Common myeloid progenitor, CD34-positive (primary cell): ENCODE results near the gene EVA1C.
A peak's percentile ranks its signal among the peaks of the same experiment; 100 is the strongest.
"Not testable (repeated sequence)": the region's sequence is repeated elsewhere in the genome, so short reads cannot be mapped to it uniquely, and the experiment has no call there.

Experiments used
- CTCF ChIA-PET: fragments of 350-600 bp; sonication (Branson Sonifier 250); formaldehyde crosslinking; loops from one replicate; lab custom pipeline; 2021; ENCODE audit warnings: antibody characterized with exemption; lab: Charles Lee
- POLR2A ChIA-PET: fragments of 350-600 bp; sonication (Branson Sonifier 250); formaldehyde crosslinking; loops from one replicate; lab custom pipeline; 2021; ENCODE audit warnings: antibody characterized with exemption; lab: Charles Lee
- DNase-seq, 3 donors: peaks; one replicate each; pipeline versions ENCODE4 v3.0.0 to v3.0.0-alpha.2; 2013
- H3K27ac ChIP-seq, 2 experiments: 1 replicate in 1 of 2; 2 replicates in 1 of 2; pipeline ENCODE4 v1.7.0; 2013; ENCODE audit warnings: inconsistent platforms in 2 of 2, low read length in 2 of 2, mild to moderate bottlenecking in 2 of 2, low read depth in 1 of 2, moderate library complexity in 1 of 2; ENCODE audit not compliant: severe bottlenecking in 2 of 2, insufficient read depth in 1 of 2, poor library complexity in 1 of 2
- H3K27me3 ChIP-seq, 5 experiments: replicated peaks in 2 of 5; 1 replicate in 3 of 5; 2 replicates in 2 of 5; pipeline versions ENCODE4 v1.6.1 to v1.7.0; 2013; ENCODE audit warnings: low read length in 4 of 5, mild to moderate bottlenecking in 2 of 5, moderate library complexity in 2 of 5, inconsistent platforms in 1 of 5; ENCODE audit not compliant: insufficient read depth in 5 of 5, control insufficient read depth in 4 of 5
- H3K36me3 ChIP-seq, 4 experiments: 1 replicate in 2 of 4; 2 replicates in 2 of 4; pipeline versions ENCODE4 v1.6.1 to v1.7.0; 2013; ENCODE audit warnings: low read length in 3 of 4, control low read depth in 1 of 4, mild to moderate bottlenecking in 1 of 4; ENCODE audit not compliant: control insufficient read depth in 4 of 4, insufficient read depth in 4 of 4
- H3K4me1 ChIP-seq, 4 experiments: 1 replicate in 3 of 4; 2 replicates in 1 of 4; pipeline versions ENCODE4 v1.6.1 to v1.7.1; 2013; ENCODE audit warnings: low read length in 3 of 4, mild to moderate bottlenecking in 3 of 4, control low read depth in 1 of 4, inconsistent platforms in 1 of 4, moderate library complexity in 1 of 4; ENCODE audit not compliant: control insufficient read depth in 4 of 4, insufficient read depth in 4 of 4; ENCODE audit errors: control extremely low read depth in 1 of 4
- H3K4me3 ChIP-seq, 7 experiments: 1 replicate in 4 of 7; 2 replicates in 3 of 7; pipeline versions ENCODE4 v1.5.1 to v1.7.0; 2013; ENCODE audit warnings: mild to moderate bottlenecking in 7 of 7, low read length in 6 of 7, moderate library complexity in 6 of 7, inconsistent platforms in 2 of 7, low read depth in 2 of 7, control low read depth in 1 of 7; ENCODE audit not compliant: insufficient read depth in 4 of 7, control insufficient read depth in 1 of 7; ENCODE audit errors: extremely low read depth in 1 of 7
- H3K9me3 ChIP-seq, 5 experiments: 1 replicate in 4 of 5; 2 replicates in 1 of 5; pipeline versions ENCODE4 v1.6.1 to v1.7.1; 2013; ENCODE audit warnings: low read length in 4 of 5, mild to moderate bottlenecking in 2 of 5, inconsistent platforms in 1 of 5, low read depth in 1 of 5, moderate library complexity in 1 of 5; ENCODE audit not compliant: control insufficient read depth in 4 of 5, insufficient read depth in 2 of 5; ENCODE audit errors: control extremely low read depth in 1 of 5
- WGBS: methylation state at CpG from one replicate; pipeline ENCODE4 v1.1.5; 2013; ENCODE audit not compliant: insufficient coverage; 5-methylcytosine and 5-hydroxymethylcytosine counted together

The EVA1C gene

DNA sequence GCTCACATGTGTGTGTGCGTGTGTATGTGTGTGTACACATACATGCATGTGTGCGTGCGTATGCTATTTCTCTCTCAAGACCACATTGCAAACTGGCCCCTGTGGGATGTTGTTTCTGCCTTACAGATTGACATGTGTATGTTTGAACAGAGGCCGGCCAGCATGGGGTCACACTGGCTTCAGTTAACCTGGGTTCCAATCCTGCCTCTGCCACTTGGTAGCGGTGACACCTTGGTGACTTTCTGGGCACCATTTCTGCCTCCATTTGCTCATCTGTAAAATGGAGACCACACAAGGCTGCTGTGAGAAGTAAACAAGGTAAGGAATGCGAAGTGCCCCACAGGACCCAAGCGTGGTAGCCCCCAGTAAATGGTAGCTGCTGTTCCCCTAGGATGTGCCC is 121.1 kb downstream of the EVA1C start:
- POLR2A ChIA-PET, result no interaction called here
- 95% methylated on average over 4 of the region's 7 CpGs for WGBS
- CTCF ChIA-PET, result no interaction called here

GRCh38 chr21:32534113-32534512 is 121.6 kb downstream of the EVA1C start:
- ChIA-PET CTCF (no interaction called here), POLR2A (no interaction called here)
- Histone ChIP-seq H3K27ac (no peak overlapping the region), H3K4me3 (no peak overlapping the region), H3K36me3 (no peaks in the 10 kb centered on the region), H3K9me3 (peaks cover 0 to 8% (median 2%) of the 10 kb centered on the region in 5 experiments), H3K4me1 (no peaks in the 10 kb centered on the region), H3K27me3 (no peaks in the 10 kb centered on the region)
- WGBS, result 96% methylated on average over 5 of the region's 8 CpGs
- DNase-seq, result no peak

More for the DNA sequence above, 121.1 kb downstream of the EVA1C start:
- no peak overlapping the region for H3K4me3 ChIP-seq
- no peaks in the 10 kb centered on the region for H3K4me1 ChIP-seq
- H3K27me3 ChIP-seq, result no peaks in the 10 kb centered on the region
- H3K9me3 ChIP-seq, result peaks cover 0 to 8% (median 2%) of the 10 kb centered on the region in 5 experiments
- H3K36me3 ChIP-seq, result no peaks in the 10 kb centered on the region
- DNase-seq, result no peak
- H3K27ac ChIP-seq, result no peak overlapping the region

GRCh38 chr21:32535612-32536011 is 123.1 kb downstream of the EVA1C start:
- H3K36me3 ChIP-seq, result no peaks in the 10 kb centered on the region
- no peaks in the 10 kb centered on the region for H3K4me1 ChIP-seq
- no peak overlapping the region for H3K4me3 ChIP-seq
- no peak for DNase-seq
- H3K27me3 ChIP-seq, result no peaks in the 10 kb centered on the region
- H3K27ac ChIP-seq, result no peak overlapping the region
- 100% methylated on average over 2 of the region's 7 CpGs for WGBS
- ChIA-PET POLR2A (no interaction called here), CTCF (no interaction called here)
- H3K9me3 ChIP-seq, result peaks cover 0 to 2% (median 0%) of the 10 kb centered on the region in 5 experiments

GRCh38 chr21:32537569-32537881 is 125.0 kb downstream of the EVA1C start:
- POLR2A ChIA-PET, result no interaction called here
- WGBS, result 96% methylated on average over 3 of the region's 3 CpGs
- CTCF ChIA-PET, result interaction anchor here (1.9 kb wide), 1 partner anchor 13 kb away, joined by 5 read pairs; no protein-coding TSS in a partner anchor

DNA sequence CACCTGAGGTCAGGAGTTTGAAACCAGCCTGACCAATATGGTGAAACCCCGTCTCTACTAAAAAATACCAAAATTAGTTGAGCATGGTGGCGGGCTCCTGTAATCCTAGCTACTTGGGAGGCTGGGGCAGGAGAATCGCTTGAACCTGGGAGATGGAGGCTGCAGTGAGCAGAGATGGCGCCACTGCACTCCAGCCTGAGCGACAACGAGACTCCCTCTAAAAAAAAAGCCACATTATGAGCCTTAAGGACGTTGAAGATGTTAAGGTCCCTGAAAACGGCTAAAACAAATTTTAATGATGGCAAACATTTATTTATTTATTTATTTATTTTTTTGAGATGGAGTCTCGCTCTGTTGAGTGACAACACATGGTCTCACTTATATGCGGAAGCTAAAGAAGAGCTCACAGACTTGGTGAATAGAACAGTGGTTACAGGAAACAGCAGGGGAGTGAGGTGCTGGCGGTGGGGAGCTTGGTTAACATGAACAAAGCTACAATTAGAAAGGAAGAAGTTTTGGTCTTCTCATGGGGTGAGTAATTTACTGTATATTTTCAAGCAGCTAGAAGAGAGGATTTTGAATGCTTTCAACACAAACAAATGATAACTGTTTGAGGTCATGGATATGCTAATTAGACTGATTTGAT is 125.8 kb downstream of the EVA1C start:
- Histone ChIP-seq H3K36me3 (no peaks in the 10 kb centered on the region), H3K9me3 (no peaks in the 10 kb centered on the region), H3K27ac (no peak overlapping the region), H3K4me3 (no peak overlapping the region), H3K4me1 (no peaks in the 10 kb centered on the region), H3K27me3 (no peaks in the 10 kb centered on the region)
- peak in 2 of 3 donors; percentile 58 to 63 for DNase-seq
- POLR2A ChIA-PET, result no interaction called here
- CTCF ChIA-PET, result interaction anchor here (1.9 kb wide), 1 partner anchor 13 kb away, joined by 5 read pairs; no protein-coding TSS in a partner anchor
- WGBS, result 78% methylated on average over 5 of the region's 11 CpGs

More at GRCh38 chr21:32537569-32537881, 125.0 kb downstream of the EVA1C start:
- no peaks in the 10 kb centered on the region for H3K27me3 ChIP-seq
- no peaks in the 10 kb centered on the region for H3K9me3 ChIP-seq
- DNase-seq, result no peak
- no peaks in the 10 kb centered on the region for H3K36me3 ChIP-seq
- H3K4me3 ChIP-seq, result no peak overlapping the region
- no peak overlapping the region for H3K27ac ChIP-seq
- H3K4me1 ChIP-seq, result no peaks in the 10 kb centered on the region

GRCh38 chr21:32539378-32539777 is 126.9 kb downstream of the EVA1C start:
- ChIA-PET CTCF (interaction anchor here (0.9 to 1.8 kb wide), 2 partner anchors 10 to 22 kb away, joined by 3 to 4 read pairs; no protein-coding TSS in a partner anchor), POLR2A (no interaction called here)
- H3K4me1 ChIP-seq, result no peaks in the 10 kb centered on the region
- H3K27ac ChIP-seq, result no peak overlapping the region
- WGBS, result 100% methylated on average over 6 of the region's 6 CpGs
- no peaks in the 10 kb centered on the region for H3K27me3 ChIP-seq
- H3K9me3 ChIP-seq, result no peaks in the 10 kb centered on the region
- no peak for DNase-seq
- H3K4me3 ChIP-seq, result no peak overlapping the region
- no peaks in the 10 kb centered on the region for H3K36me3 ChIP-seq

DNA sequence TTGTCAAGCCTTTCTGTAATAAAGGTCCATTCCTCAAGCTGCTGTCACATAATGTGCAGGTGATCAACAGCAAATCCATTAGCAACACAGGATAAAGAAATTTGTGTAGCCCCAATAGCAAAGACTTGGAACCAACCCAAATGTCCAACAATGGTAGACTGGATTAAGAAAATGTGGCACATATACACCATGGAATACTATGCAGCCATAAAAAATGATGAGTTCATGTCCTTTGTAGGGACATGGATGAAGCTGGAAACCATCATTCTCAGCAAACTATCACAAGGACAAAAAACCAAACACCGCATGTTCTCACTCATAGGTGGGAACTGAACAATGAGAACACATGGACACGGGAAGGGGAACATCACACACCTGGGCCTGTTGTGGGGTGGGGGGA is 130.6 kb downstream of the EVA1C start:
- H3K4me1 ChIP-seq, CTCF ChIA-PET, POLR2A ChIA-PET: not testable (repeated sequence)

More for the DNA sequence above, 130.6 kb downstream of the EVA1C start:
- H3K4me3 ChIP-seq, H3K36me3 ChIP-seq, H3K27ac ChIP-seq, H3K27me3 ChIP-seq, DNase-seq, H3K9me3 ChIP-seq: not testable (repeated sequence)
- no CpG with 5 or more reads among the region's 2 CpGs for WGBS
